GM18861 (cell line): ENCODE results near the gene ANK3.

Experiments used
- ATAC-seq: cut with Tn5 transposase; IDR thresholded peaks from one replicate; pipeline ENCODE4 v1.9.1; 2021; ENCODE audit not compliant: unreplicated experiment

Gene ANK3

DNA sequence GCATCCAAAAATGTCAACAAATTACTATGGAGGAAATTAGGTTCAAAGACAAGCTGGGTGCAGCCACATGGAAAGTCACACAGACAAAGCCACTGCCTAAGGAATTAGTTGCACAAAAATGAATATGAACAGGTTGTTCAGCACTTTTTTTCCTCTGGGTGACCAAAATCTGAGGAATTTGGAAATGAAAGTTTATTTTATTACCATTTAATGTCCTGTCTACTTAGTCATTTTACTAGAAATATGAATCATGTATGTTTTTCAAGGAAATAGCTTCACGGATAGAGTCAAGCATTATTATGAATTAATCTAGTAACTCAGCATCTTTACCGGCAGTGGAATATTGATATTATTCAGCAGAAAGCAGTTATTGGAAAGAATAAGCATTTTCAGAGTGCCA is 106.3 kb downstream of the ANK3 start:
- ATAC-seq: no peak

DNA sequence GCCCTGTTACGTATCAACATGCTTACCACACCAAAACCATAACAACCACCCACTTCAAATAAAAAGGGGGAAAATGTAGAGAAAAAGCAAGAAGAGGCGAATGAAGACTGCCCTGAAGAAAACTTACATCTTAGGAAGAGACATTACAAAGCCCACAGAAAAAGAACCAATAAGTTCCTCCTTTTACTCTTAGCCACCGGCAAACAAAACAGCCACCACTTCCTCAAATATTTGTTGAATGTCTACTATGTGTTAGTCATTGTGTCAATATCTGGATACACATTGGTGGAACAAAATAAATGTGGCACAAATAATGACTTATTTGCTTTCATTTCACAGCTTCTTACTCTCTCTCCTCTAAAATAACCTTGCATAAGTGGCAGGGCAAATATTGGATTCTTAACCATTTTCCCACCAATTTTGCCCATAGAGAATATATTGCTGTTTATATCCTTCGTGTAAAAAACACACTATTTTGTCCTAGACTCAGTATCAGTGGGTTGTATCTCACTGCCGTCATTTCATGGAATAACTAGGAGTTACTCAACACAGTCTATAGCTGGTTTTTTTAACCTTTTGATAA is 106.8 kb downstream of the ANK3 start:
- no peak for ATAC-seq

DNA sequence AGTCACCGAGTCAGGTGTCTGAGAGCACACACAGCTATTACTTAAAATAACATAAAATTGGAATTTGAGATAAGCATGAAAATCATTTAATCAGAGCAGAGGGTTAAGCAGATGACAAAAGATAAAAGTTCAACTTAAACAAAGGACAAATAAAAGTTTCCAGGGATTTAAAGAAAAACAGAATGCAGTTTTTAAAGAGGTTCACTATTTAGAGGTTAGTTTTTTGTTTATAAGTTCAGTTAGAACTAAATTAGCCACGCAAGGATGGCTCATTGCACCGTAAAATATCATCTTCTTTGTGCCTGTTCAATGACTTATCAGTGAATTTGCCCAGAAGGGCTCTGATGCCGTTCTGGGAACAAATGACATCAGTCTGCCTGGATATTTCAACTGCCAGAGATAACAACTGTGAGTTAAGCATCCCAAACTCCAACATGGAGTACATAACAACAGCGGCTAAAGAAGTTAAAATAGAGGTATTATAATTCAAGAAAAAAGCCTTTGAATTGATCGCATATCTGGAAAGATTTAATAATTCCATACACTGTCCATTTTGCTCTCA is 107.8 kb downstream of the ANK3 start:
- no peak for ATAC-seq

DNA sequence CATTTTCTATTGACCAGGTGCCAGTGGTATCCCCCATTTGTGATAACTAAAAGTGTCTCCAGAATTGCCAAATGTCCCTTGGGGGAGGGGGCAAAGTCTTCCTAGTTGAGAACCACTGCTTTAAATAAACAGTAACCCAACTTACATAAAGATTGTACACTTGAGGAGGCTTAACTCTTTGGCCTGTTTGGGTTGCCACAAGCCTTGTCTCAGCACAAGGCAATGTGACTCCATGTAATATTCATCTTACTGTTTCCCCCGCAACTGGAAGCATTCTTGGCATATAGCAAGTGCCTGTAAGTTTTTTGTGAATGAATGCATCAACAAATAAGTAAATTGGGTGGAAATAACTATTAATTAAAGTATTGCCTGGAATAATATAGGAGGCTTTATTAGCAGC is 108.3 kb downstream of the ANK3 start:
- ATAC-seq: no peak

DNA sequence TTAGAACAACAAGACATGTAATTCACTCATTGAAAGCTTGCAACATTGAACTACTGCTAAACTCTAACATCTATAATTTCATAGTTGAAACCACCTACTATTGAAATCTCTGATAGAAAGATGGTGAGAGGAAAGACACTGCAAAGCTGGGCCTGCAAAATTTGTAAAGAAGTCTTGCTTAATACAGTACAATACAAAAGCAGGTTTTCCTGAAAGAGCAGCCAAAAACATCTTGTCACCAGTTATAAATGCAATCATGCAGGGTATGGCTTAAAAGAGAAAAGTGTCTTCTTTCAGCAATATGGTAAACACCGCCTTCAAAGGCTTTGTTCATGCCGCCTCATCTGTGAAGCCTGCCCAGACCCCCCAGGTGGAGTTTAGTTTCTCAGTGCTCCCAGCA is 109.2 kb downstream of the ANK3 start:
- ATAC-seq: no peak

DNA sequence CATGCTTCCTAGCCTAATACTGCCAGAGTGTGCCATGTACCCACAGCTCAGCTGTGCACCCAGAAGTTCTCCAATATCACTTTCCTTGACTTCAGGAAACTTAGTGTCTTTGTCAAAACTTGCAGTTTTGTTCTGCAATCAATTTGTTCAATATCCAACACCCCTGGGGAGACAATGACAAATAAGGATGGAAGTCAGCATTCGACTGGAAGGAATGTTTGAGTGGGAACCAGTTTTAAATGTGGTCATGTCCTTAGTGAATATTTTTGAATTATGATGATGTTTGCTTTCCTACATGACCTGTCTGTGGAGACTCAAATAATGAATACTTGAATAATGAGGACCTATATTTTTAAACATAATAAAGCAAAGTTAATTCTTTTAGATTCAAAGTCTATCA is 112.0 kb downstream of the ANK3 start:
- ATAC-seq: no peak

DNA sequence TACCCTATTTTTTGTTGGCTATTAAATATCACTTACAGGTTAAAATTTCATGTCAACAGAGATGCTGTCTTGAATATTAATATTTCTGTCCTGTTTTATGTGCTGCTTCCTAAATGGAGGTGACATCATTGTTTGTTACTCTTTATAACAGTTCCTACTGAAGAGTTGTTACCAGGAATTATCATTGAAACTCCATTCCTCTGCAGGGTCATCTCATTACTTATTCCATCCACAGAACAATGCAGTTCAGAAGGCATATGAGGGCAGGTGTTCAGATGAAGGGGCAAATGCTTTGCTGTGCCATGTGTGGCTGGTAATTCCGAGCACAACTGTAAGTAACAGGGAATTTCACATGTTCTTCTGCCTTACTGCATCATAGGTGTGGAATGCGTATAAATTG is 113.4 kb downstream of the ANK3 start:
- ATAC-seq: no peak

DNA sequence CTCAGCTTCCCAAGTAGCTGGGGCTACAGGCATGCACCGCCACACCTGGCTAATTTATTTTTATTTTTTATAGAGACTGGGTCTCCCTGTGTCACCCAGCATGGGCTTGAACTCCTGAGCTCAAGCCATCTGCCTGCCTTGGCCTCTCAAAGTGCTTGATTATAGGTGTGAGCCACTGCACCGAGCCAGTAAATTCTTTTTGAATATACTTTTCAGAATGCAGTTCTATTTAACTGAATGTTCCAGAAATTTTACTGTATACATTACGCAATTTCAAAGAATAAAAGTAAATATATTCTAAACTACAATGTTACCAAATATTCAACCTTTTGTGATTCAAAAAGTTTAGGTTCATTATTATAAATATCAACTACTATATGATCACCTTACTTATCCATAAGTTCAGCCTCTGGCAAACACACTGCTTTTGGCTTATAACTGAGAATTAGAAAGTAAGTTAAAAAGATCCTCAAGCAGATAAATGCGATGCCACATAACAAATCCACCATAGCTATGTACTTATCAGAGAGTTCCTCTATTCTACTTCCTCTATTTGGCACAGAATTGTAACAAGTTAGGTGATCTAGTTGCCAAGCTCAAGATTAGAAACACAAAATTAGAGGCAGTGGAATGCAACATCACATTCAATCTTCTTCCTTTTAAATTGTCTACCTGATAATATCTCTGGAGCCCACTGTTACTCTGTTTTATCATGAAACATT is 118.2 kb downstream of the ANK3 start:
- ATAC-seq: no peak

DNA sequence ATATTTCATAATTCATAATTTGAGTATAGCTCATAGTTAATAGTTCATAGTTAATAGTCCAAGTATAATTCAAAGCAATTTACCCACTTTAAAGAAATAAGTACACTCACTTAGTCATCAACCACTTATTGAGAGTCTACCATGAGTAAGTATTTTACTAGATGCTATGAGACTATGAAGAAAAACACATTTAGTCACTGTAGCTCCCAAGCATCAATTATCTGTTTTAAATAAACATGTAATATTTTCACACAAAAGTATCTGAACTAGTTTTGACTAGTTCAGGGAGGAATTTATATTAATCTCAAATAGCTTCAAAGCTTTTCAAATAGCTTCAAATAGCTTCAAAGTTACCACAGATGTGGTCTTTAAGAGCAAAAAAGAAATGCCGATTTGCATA is 119.2 kb downstream of the ANK3 start:
- ATAC-seq: no peak

DNA sequence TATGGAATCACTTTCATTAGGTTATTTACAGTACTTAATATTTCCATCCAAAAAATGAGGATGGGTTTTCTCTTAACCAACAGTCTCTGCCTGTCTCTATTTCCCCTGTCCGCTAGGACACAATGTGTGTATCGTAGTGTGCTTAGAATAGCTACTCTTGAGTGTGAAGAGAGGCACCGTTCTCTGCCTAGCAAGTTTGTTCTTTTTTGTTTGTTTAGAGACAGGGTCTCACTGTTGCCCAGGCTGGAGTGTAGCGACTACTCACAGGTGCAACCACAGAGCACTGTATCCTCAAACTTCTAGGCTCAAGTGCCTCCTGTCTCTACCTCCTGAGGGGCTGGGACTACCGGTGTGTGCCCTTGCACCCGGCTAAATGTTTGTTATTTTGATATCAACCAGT is 121.9 kb downstream of the ANK3 start:
- ATAC-seq: no peak

DNA sequence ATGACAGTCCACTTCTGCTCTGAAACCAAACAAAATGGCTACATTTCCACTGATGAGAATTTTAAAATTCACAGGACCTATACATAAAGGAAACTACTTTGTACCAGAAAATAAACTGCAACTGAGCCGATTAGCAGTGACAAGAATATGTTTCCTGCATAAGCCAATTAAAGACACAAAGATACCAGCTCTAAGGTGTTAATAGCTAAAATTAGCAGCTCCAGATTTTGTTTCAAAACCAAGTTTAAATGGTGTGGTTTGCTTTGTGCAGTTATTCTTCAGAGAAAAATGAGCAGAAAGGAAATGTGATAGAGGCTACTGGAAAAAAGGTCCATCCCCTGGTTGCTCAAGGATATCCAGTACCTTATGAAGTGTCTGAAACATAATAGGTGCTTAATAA is 123.2 kb downstream of the ANK3 start:
- ATAC-seq: no peak

DNA sequence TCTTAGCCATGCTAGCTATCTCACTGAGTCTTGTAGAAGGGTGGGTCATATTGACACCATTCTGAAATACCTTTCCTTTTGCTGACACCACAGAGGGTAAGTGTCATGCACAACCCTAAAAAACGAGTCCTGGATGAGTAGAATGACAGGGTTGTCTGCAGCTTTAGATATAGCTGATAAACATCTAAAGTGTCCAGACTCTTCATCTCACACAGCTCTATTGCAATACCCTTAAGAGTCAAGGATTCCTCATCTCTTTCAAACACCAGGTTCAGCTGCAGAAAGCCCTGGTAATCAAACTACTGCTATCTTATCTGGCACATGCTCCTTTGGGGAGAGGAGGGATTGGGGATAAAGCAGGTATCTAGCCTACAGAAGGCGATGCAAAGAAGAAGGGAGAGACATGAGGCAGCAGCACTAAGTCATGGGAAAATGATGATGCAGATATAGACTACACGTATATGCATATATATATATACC is 127.0 kb downstream of the ANK3 start:
- no peak for ATAC-seq

DNA sequence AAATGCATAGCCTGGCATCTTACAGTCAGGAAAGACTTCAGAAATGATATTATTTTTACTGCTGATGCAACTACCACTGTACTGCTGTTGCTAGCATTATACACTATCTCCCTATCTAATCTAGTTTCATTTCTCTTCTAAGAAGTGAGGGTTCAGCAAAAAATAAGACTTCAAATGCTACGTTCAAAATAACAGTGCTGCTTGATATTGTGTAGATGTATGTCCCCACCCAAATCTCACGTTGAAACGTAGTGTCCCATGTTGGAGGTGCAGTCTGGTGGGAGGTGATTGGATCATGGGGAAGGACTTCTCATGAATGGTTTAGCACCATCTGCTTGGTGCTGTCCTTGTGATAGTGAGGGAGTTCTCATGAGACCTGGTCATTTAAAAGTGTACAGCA is 129.4 kb downstream of the ANK3 start:
- no peak for ATAC-seq

DNA sequence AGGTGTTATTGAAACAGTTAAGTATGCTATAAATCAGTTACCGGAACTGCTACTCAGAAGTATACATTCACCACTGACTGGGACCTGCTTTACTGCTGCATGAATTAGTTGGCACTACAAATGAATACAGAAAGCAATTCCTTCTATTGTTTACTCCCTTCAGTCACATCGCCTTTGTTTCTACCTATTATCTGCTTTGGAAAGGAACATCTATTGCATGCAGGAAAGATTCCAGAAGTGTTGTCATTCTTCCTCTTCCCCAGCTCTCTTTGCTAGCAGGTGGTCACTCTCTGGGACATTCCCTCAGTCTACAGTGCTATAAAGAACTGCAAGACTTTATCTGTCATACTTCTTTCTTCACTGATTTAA is 131.3 kb downstream of the ANK3 start:
- ATAC-seq: no peak

DNA sequence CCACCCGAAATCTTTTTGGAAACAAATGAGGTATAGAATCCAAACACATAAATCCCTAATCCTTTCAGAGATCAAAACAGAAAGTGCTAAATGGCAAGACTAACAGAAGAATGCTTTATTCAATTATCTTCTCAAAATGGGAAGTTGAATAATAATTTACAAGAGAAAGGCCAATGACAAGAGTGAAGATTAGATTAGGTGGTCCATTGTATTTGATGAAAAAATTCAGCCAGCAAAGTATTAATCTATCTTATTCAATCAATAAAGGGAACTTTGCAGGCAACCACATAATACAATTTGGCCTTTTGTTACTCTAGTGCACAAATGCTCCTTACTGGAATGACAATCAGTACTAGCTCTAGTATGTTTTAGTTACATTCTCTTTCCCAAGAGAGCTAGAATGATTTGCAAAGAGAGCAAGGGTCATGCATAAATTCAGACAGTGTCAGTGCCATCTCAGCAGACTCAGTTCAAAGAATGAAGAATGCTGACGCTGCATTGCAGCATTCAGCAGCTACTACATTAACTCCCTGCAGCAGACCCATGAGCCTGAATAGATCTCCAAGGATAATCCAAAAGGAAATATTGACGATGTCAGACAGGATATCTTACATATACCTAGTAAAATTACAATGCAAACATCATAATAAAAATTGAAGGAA is 131.8 kb downstream of the ANK3 start:
- ATAC-seq: no peak

DNA sequence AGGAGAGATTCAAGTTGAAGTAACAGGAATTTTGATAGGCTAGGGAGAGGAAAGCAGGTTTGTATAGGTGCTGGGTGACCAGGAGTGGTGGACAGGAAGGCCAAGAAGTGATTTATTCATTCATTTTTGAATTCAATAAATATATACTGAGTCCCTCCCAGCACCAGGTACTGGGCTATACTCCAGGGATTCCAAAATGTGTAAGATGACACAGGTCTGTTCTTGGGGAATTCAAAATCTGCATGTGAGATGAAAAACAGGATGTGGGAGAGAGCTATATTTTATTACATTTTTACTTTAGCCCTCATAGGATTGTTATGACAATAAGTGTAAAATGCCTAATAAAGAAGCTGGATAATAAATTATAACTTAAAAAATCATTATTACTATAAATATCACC is 134.9 kb downstream of the ANK3 start:
- no peak for ATAC-seq

DNA sequence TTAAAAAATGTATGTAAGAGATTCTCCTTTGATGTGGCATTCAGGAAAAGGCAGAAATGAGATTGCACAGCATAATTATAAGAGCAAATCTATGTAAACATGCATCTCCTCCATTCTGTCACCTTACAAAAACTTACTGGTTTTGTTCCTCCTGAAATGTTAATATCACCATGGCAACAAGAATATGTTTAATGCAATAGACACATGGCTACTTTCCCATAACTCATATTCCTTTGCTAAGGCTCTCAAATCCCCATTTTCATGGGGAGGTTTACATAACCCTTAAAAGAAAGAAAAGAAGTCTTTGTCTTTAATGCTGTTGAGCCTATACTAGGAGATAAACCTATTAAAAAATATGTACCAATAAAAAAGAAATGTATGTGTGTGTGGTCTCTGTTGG is 136.2 kb downstream of the ANK3 start:
- no peak for ATAC-seq

DNA sequence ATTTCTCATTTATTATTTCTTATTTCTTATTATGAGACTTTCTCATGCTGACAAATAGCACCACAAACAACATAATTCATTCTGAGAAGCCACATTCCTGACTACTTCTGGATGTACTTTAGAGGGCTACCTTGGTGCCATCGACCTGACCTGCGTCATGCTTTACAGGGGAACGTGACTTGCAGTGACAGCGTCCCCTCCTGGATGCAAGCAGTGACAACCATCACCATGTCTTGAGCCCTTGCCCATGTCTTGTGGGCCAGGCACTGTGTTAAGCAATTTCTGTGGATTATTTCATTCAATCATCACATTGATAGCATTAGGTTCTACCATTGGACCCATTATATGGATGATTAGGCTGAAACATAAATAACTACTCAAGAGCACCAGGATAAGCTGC is 137.0 kb downstream of the ANK3 start:
- no peak for ATAC-seq

DNA sequence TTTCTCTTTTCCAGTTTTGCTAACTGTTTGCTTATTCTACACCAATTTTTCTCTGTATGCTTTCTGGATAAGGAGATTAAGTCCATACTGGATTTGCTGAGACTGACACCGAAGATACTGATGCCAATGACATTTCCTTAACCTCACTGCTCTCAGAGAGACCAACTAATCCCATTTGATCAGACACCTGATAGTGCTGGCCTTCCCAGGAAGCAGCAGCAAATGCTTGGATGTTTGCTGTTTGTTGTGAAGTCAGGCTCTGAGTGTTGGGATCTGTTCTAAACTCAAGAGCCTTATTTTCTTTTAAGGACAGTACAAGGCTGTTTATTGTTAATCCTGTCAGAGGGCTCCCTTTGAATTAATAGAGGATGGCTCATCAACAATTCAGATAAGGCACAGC is 143.3 kb downstream of the ANK3 start:
- no peak for ATAC-seq

DNA sequence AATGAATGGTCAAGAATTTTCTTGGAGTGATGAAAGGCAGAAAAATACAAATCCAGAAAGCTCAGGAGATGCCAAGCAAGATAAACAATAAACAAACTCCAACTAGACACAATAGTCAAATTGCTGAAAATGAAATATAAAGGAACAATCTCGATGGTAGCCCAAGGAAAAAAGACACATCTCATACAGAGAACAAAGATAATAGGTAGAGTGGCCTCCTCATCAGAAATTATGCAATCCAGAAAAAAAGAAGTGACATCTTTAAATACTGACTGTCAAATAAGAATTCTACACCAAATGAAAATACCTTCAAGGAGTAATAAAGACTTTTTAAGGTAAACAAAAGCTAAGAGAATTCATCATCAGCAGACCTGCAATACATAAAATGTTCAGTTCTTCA is 150.4 kb downstream of the ANK3 start:
- no peak for ATAC-seq

DNA sequence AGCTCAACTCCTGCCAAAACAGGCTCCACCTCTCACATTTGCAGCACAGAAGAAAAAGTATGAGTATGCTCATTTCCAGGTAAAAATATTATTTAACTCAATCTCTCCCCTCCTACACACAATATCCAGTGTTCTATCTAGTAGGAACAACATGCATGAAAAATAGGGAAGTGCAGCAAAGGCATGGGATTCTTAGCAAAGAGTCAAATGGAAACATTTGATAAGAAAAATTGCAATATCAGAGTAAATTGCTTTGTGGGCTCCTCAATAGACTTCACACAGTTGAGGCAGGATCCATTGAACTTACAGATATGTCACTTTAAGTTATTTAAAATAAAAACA is 150.9 kb downstream of the ANK3 start:
- ATAC-seq: no peak

DNA sequence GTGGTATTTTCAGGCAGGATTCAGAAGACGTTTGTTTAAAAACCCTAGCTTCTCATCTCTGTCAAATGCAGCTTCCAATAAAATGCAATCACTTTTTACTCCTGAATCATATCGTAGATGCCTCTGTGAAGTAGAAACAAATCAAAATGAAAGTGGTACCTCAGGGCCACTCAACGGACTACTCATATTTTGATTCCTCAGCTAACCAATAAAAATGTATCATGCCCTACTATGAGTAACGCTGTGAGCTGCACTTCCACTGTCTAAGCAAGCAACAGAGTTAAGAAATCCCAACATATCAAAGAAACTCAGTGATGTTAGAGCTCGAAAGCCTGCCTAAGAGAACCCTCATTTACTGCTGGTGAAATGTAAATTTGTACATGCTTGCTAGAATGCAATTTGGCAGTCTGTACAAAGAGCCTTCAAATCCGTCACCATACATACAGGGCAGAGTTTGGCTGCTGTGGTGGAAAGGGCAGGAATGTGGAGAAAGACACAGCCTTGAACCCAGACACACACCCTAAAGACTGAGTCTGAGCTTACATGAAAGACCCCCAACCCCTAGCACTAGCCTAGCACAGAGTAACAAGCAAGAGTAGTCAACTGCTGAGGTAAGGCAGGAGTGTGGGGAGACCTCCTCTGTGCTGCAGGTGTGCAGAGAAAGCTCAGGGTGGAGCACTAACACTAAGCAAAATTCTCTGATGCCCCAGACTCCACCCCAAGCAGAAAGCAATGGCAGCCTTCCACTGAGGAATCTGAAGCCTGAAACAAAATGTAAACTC is 151.5 kb downstream of the ANK3 start:
- ATAC-seq: peak; percentile 28
